CMK (cell line): Measurements from ENCODE around the gene MCF2.
"Not testable (repeated sequence)": the region's sequence is repeated elsewhere in the genome, so short reads cannot be mapped to it uniquely, and the experiment has no call there.

Source experiments
- DNase-seq: peaks from one replicate; pipeline ENCODE4 v3.0.0-alpha.2; 2010; ENCODE audit warnings: low read depth

MCF2 gene

GRCh38 chrX:139708067-139708466 lies at the start of gene MCF2:
Gene MCF2 (minus strand): TSS chrX:139708167. CDS start chrX:139651744, 56,423 bp downstream.
- DNase-seq: no peak

GRCh38 chrX:139751053-139751452 lies 43.1 kb upstream of the MCF2 start:
- no peak for DNase-seq

GRCh38 chrX:139750390-139750789 lies 42.4 kb upstream of the MCF2 start:
- no peak for DNase-seq

- no peak for DNase-seq
Measured at GRCh38 chrX:139739138-139739537, 31.2 kb upstream of the MCF2 start.

- no peak for DNase-seq
Measured at GRCh38 chrX:139738581-139738980, 30.6 kb upstream of the MCF2 start.

- no peak for DNase-seq
Measured at GRCh38 chrX:139736151-139736550, 28.2 kb upstream of the MCF2 start.

- DNase-seq: no peak
Measured at GRCh38 chrX:139734996-139735395, 27.0 kb upstream of the MCF2 start.

GRCh38 chrX:139725720-139726119 lies 17.8 kb upstream of the MCF2 start:
- no peak for DNase-seq

- DNase-seq: no peak
Measured at GRCh38 chrX:139724626-139725025, 16.7 kb upstream of the MCF2 start.

- DNase-seq: no peak
Measured at GRCh38 chrX:139720979-139721378, 13.0 kb upstream of the MCF2 start.

- no peak for DNase-seq
Measured at GRCh38 chrX:139720136-139720535, 12.2 kb upstream of the MCF2 start.

GRCh38 chrX:139702658-139703057 lies 5.3 kb downstream of the MCF2 start:
- DNase-seq: no peak

- no peak for DNase-seq
Measured at GRCh38 chrX:139692908-139693307, 15.1 kb downstream of the MCF2 start.

- DNase-seq: no peak
Measured at GRCh38 chrX:139692506-139692849, 15.5 kb downstream of the MCF2 start.

GRCh38 chrX:139691843-139692505 lies 16.0 kb downstream of the MCF2 start:
- no peak for DNase-seq

- DNase-seq: no peak
Measured at GRCh38 chrX:139691493-139691842, 16.5 kb downstream of the MCF2 start.

- DNase-seq: not testable (repeated sequence)
Measured at GRCh38 chrX:139685175-139685574, 22.8 kb downstream of the MCF2 start.

GRCh38 chrX:139680356-139680755 lies 27.6 kb downstream of the MCF2 start:
- DNase-seq: no peak

- no peak for DNase-seq
Measured at GRCh38 chrX:139647597-139647996, 60.4 kb downstream of the MCF2 start.

GRCh38 chrX:139642241-139642927 lies 65.6 kb downstream of the MCF2 start:
- no peak for DNase-seq

GRCh38 chrX:139640259-139640658 lies 67.7 kb downstream of the MCF2 start:
- no peak for DNase-seq

- DNase-seq: no peak
Measured at GRCh38 chrX:139639253-139639652, 68.7 kb downstream of the MCF2 start.

- DNase-seq: no peak
Measured at GRCh38 chrX:139600105-139600504, 107.9 kb downstream of the MCF2 start.

- DNase-seq: no peak
Measured at GRCh38 chrX:139596068-139596467, 111.9 kb downstream of the MCF2 start.
